Urinary bladder (tissue), 4 donors: ENCODE results near the gene DHRS12. TPM values are rescaled to one million over a fixed set of nuclear protein-coding genes. Genes with fewer than 3 reads are reported as not detected.

Source experiments
- DNase-seq: peaks from one replicate; pipeline ENCODE4 v3.0.0-alpha.2; 2015; ENCODE audit errors: extremely low spot score
- H3K27ac ChIP-seq: one replicate; pipeline ENCODE4 v1.5.1; 2013; ENCODE audit warnings: low read depth, mild to moderate bottlenecking, moderate library complexity
- H3K36me3 ChIP-seq: one replicate; pipeline ENCODE4 v1.6.1; 2013; ENCODE audit warnings: mild to moderate bottlenecking, moderate library complexity; ENCODE audit not compliant: insufficient read depth
- H3K4me1 ChIP-seq: one replicate; pipeline ENCODE4 v1.6.1; 2013; ENCODE audit warnings: mild to moderate bottlenecking, moderate library complexity; ENCODE audit not compliant: insufficient read depth
- H3K4me3 ChIP-seq: one replicate; pipeline ENCODE4 v1.5.1; 2013; ENCODE audit warnings: low read depth, low read length
- WGBS: extraction: QIAGEN DNeasy Blood & Tissue Kit; methylation state at CpG from one replicate; pipeline ENCODE4 v1.1.7; 2013; 5-methylcytosine and 5-hydroxymethylcytosine counted together
- polyA plus RNA-seq: library from polyadenylated mRNA; stranded (reverse); fragments of 200-250 nt; gene quantifications from one replicate; pipeline ENCODE4 v1.2.3, GENCODE V29; 2013
- total RNA-seq: library from RNA; depleted of rRNA; stranded (reverse); fragments of >200 nt; gene quantifications from one replicate; pipeline ENCODE4 v1.2.3, GENCODE V29; 2014
- donor health status: healthy with polysubstance abuse.
- donor health status: healthy.

Gene DHRS12
- total and polyA plus RNA-seq, 2 donors = 6.4 to 16.8 TPM

- Histone ChIP-seq H3K36me3 (no peaks in the 10 kb centered on the region), H3K4me1 (no peaks in the 10 kb centered on the region), H3K4me3 (no peak overlapping the region), H3K27ac (no peak overlapping the region)
- DNase-seq = no peak
- 67% methylated on average over 2 of the region's 2 CpGs for WGBS
These were observed 19.4 kb upstream of the DHRS12 start for GRCh38 chr13:51823359-51823758.

GRCh38 chr13:51822106-51822815 lies 18.3 kb upstream of the DHRS12 start:
- DNase-seq = no peak
- 83% methylated on average over 13 of the region's 13 CpGs for WGBS
- Histone ChIP-seq H3K36me3 (no peaks in the 10 kb centered on the region), H3K27ac (no peak overlapping the region), H3K4me1 (no peaks in the 10 kb centered on the region), H3K4me3 (no peak overlapping the region)

GRCh38 chr13:51821606-51822005 lies 17.6 kb upstream of the DHRS12 start:
- H3K4me3 ChIP-seq = no peak overlapping the region
- 57% methylated on average over 2 of the region's 2 CpGs for WGBS
- no peaks in the 10 kb centered on the region for H3K36me3 ChIP-seq
- no peak overlapping the region for H3K27ac ChIP-seq
- no peak for DNase-seq
- no peaks in the 10 kb centered on the region for H3K4me1 ChIP-seq

- 83% methylated on average over 4 of the region's 4 CpGs for WGBS
- Histone ChIP-seq H3K27ac (no peak overlapping the region), H3K36me3 (no peaks in the 10 kb centered on the region), H3K4me1 (no peaks in the 10 kb centered on the region), H3K4me3 (no peak overlapping the region)
- no peak for DNase-seq
These were observed 16.1 kb upstream of the DHRS12 start for GRCh38 chr13:51820016-51820597.

GRCh38 chr13:51819544-51819943 lies 15.6 kb upstream of the DHRS12 start:
- Histone ChIP-seq H3K36me3 (no peaks in the 10 kb centered on the region), H3K4me3 (no peak overlapping the region), H3K27ac (no peak overlapping the region), H3K4me1 (no peaks in the 10 kb centered on the region)
- 89% methylated on average over 3 of the region's 3 CpGs for WGBS
- no peak for DNase-seq

GRCh38 chr13:51818781-51819511 lies 15.0 kb upstream of the DHRS12 start:
- no peaks in the 10 kb centered on the region for H3K4me1 ChIP-seq
- 75% methylated on average over 9 of the region's 9 CpGs for WGBS
- H3K36me3 ChIP-seq = no peaks in the 10 kb centered on the region
- DNase-seq = no peak
- H3K27ac ChIP-seq = no peak overlapping the region
- H3K4me3 ChIP-seq = no peak overlapping the region

GRCh38 chr13:51818276-51818675 lies 14.3 kb upstream of the DHRS12 start:
- H3K4me1 ChIP-seq = no peaks in the 10 kb centered on the region
- H3K27ac ChIP-seq = no peak overlapping the region
- DNase-seq = no peak

GRCh38 chr13:51817717-51818116 lies 13.8 kb upstream of the DHRS12 start:
- DNase-seq = no peak
- H3K27ac ChIP-seq = no peak overlapping the region
- no peaks in the 10 kb centered on the region for H3K4me1 ChIP-seq
- WGBS = 87% methylated on average over 8 of the region's 8 CpGs
- H3K36me3 ChIP-seq = no peaks in the 10 kb centered on the region
- H3K4me3 ChIP-seq = no peak overlapping the region

More at GRCh38 chr13:51818276-51818675, 14.3 kb upstream of the DHRS12 start:
- H3K36me3 ChIP-seq = no peaks in the 10 kb centered on the region
- 78% methylated on average over 4 of the region's 4 CpGs for WGBS
- H3K4me3 ChIP-seq = no peak overlapping the region

GRCh38 chr13:51816604-51817249 lies 12.8 kb upstream of the DHRS12 start:
- Histone ChIP-seq H3K36me3 (no peaks in the 10 kb centered on the region), H3K27ac (no peak overlapping the region), H3K4me1 (no peaks in the 10 kb centered on the region), H3K4me3 (no peak overlapping the region)
- WGBS = 84% methylated on average over 19 of the region's 19 CpGs
- DNase-seq = no peak

GRCh38 chr13:51815848-51816247 lies 11.9 kb upstream of the DHRS12 start:
- H3K4me1 ChIP-seq = no peaks in the 10 kb centered on the region
- H3K27ac ChIP-seq = no peak overlapping the region
- DNase-seq = no peak
- 67% methylated on average over 11 of the region's 11 CpGs for WGBS
- no peak overlapping the region for H3K4me3 ChIP-seq
- no peaks in the 10 kb centered on the region for H3K36me3 ChIP-seq

- Histone ChIP-seq H3K27ac (no peak overlapping the region), H3K4me1 (no peaks in the 10 kb centered on the region), H3K36me3 (no peaks in the 10 kb centered on the region), H3K4me3 (no peak overlapping the region)
- no peak for DNase-seq
- 25% methylated on average over 13 of the region's 13 CpGs for WGBS
These were observed 11.1 kb upstream of the DHRS12 start for GRCh38 chr13:51814825-51815650.

- no peaks in the 10 kb centered on the region for H3K36me3 ChIP-seq
- no peak overlapping the region for H3K4me3 ChIP-seq
- no peak overlapping the region for H3K27ac ChIP-seq
- H3K4me1 ChIP-seq = no peaks in the 10 kb centered on the region
- WGBS = 93% methylated on average over 2 of the region's 2 CpGs
- no peak for DNase-seq
These were observed 10.1 kb upstream of the DHRS12 start for GRCh38 chr13:51814071-51814470.

- Histone ChIP-seq H3K27ac (no peak overlapping the region), H3K4me3 (no peak overlapping the region), H3K36me3 (no peaks in the 10 kb centered on the region), H3K4me1 (no peaks in the 10 kb centered on the region)
- 58% methylated on average over 4 of the region's 4 CpGs for WGBS
- DNase-seq = no peak
These were observed 8.0 kb upstream of the DHRS12 start for GRCh38 chr13:51811920-51812451.
